H9 (cell line): ENCODE measurements around the gene LGALS8. TPM values are rescaled to one million over a fixed set of nuclear protein-coding genes. Genes with fewer than 3 reads are reported as not detected.

ENCODE experiments used
- DNase-seq: peaks from one replicate; pipeline ENCODE4 v3.0.0-alpha.2; 2017
- H2AFZ ChIP-seq: one replicate; pipeline ENCODE4 v1.6.1; 2013; ENCODE audit warnings: mild to moderate bottlenecking, low read length, control low read depth, moderate library complexity
- H2AK5ac ChIP-seq: 2 replicates; pipeline ENCODE4 v1.6.1; 2013; ENCODE audit warnings: low read length, control low read depth, mixed read lengths; ENCODE audit not compliant: insufficient read length
- H2BK120ac ChIP-seq: one replicate; pipeline ENCODE4 v1.6.1; 2013; ENCODE audit warnings: low read depth, mild to moderate bottlenecking, low read length, control low read depth, inconsistent platforms; ENCODE audit not compliant: poor library complexity, severe bottlenecking
- H2BK12ac ChIP-seq: 2 replicates; pipeline ENCODE4 v1.6.1; 2013; ENCODE audit warnings: low read length, control low read depth, mixed read lengths, low read depth; ENCODE audit not compliant: insufficient read length
- H2BK15ac ChIP-seq: 2 replicates; pipeline ENCODE4 v1.6.1; 2013; ENCODE audit warnings: low read depth, low read length, control low read depth
- H2BK20ac ChIP-seq: one replicate; pipeline ENCODE4 v1.6.1; 2013; ENCODE audit warnings: low read depth, mild to moderate bottlenecking, low read length, control low read depth, inconsistent platforms; ENCODE audit not compliant: poor library complexity, severe bottlenecking
- H2BK5ac ChIP-seq: 2 replicates; pipeline ENCODE4 v1.6.1; 2013; ENCODE audit warnings: low read length, control low read depth, mixed read lengths; ENCODE audit not compliant: insufficient read length
- H3K14ac ChIP-seq: 2 replicates; pipeline ENCODE4 v1.6.1; 2013; ENCODE audit warnings: low read length, control low read depth; ENCODE audit not compliant: insufficient read depth
- H3K18ac ChIP-seq: 2 replicates; pipeline ENCODE4 v1.6.1; 2013; ENCODE audit warnings: low read depth, mild to moderate bottlenecking, mixed read lengths, low read length, control low read depth; ENCODE audit not compliant: insufficient read length
- H3K23ac ChIP-seq: 2 replicates; pipeline ENCODE4 v1.6.1; 2013; ENCODE audit warnings: low read length, control low read depth, mixed read lengths, low read depth; ENCODE audit not compliant: insufficient read length
- H3K23me2 ChIP-seq: 2 replicates; pipeline ENCODE4 v1.6.1; 2013; ENCODE audit warnings: low read depth, mild to moderate bottlenecking, mixed read lengths, low read length, control low read depth; ENCODE audit not compliant: insufficient read length, poor library complexity, severe bottlenecking
- H3K27ac ChIP-seq: 2 replicates; pipeline ENCODE4 v1.5.1; 2013; ENCODE audit warnings: low read length, control low read depth, mixed read lengths, low read depth; ENCODE audit not compliant: insufficient read length
- H3K27me3 ChIP-seq: 2 replicates; pipeline ENCODE4 v1.6.1; 2013; ENCODE audit warnings: low read length, control low read depth, inconsistent platforms; ENCODE audit not compliant: insufficient read depth
- H3K4ac ChIP-seq: 2 replicates; pipeline ENCODE4 v1.6.1; 2013; ENCODE audit warnings: low read depth, mild to moderate bottlenecking, control low read depth, inconsistent platforms, low read length, moderate library complexity
- H3K4me1 ChIP-seq: 2 replicates; pipeline ENCODE4 v1.6.1; 2013; ENCODE audit warnings: low read length, control low read depth, inconsistent platforms; ENCODE audit not compliant: insufficient read depth
- H3K4me2 ChIP-seq: 2 replicates; pipeline ENCODE4 v1.6.1; 2013; ENCODE audit warnings: low read length, control low read depth, mixed read lengths; ENCODE audit not compliant: insufficient read length, insufficient read depth
- H3K56ac ChIP-seq: 2 replicates; pipeline ENCODE4 v1.6.1; 2013; ENCODE audit warnings: low read depth, mild to moderate bottlenecking, mixed read lengths, low read length, control low read depth; ENCODE audit not compliant: insufficient read length
- H3K79me1 ChIP-seq: 2 replicates; pipeline ENCODE4 v1.6.1; 2013; ENCODE audit warnings: low read depth, mild to moderate bottlenecking, moderate library complexity, low read length, control low read depth, inconsistent platforms; ENCODE audit not compliant: insufficient read depth, poor library complexity, severe bottlenecking
- H3K79me2 ChIP-seq: 2 replicates; pipeline ENCODE4 v1.6.1; 2013; ENCODE audit warnings: low read length, control low read depth, inconsistent platforms; ENCODE audit not compliant: insufficient read depth
- H3K9ac ChIP-seq: 2 replicates; pipeline ENCODE4 v1.6.1; 2013; ENCODE audit warnings: low read length, control low read depth, mixed read lengths; ENCODE audit not compliant: insufficient read length; ENCODE audit errors: extremely low read depth
- H3K9me3 ChIP-seq: one replicate; pipeline ENCODE4 v1.6.1; 2013; ENCODE audit warnings: low read depth, low read length, inconsistent platforms; ENCODE audit not compliant: control insufficient read depth
- H3T11ph ChIP-seq: one replicate; pipeline ENCODE4 v1.6.1; 2013; ENCODE audit warnings: mild to moderate bottlenecking, low read length, control low read depth, inconsistent platforms
- H4K20me1 ChIP-seq: one replicate; pipeline ENCODE4 v1.6.1; 2013; ENCODE audit not compliant: control insufficient read depth, insufficient read length, insufficient read depth
- H4K5ac ChIP-seq: 2 replicates; pipeline ENCODE4 v1.6.1; 2013; ENCODE audit warnings: low read depth, mild to moderate bottlenecking, mixed read lengths, low read length, control low read depth; ENCODE audit not compliant: insufficient read length
- H4K8ac ChIP-seq: replicated peaks from 2 replicates; pipeline ENCODE4 v1.6.1; 2013; ENCODE audit warnings: low read length, control low read depth, mixed read lengths, low read depth; ENCODE audit not compliant: insufficient read length
- H4K91ac ChIP-seq: 2 replicates; pipeline ENCODE4 v1.6.1; 2013; ENCODE audit warnings: low read depth, mild to moderate bottlenecking, moderate library complexity, mixed read lengths, low read length, control low read depth; ENCODE audit not compliant: insufficient read length
- H3K27ac Mint-ChIP-seq, 3 experiments: 2 replicates in 2 of 3; 3 replicates in 1 of 3; pipeline ENCODE4 v1.8.0; 2020 to 2021; ENCODE audit warnings: mixed read lengths in 3 of 3, mild to moderate bottlenecking in 1 of 3, moderate library complexity in 1 of 3
- H3K27me3 Mint-ChIP-seq: 2 replicates; pipeline ENCODE4 v1.8.0; 2021; ENCODE audit warnings: low read depth, mild to moderate bottlenecking, moderate library complexity, mixed read lengths
- H3K36me3 Mint-ChIP-seq, 3 experiments: 2 replicates in 2 of 3; 3 replicates in 1 of 3; pipeline ENCODE4 v1.8.0; 2020 to 2021; ENCODE audit warnings: low read depth in 3 of 3, mixed read lengths in 3 of 3; ENCODE audit not compliant: insufficient read depth in 1 of 3
- H3K4me1 Mint-ChIP-seq, 2 experiments: 2 replicates each; pipeline ENCODE4 v1.8.0; 2020; ENCODE audit warnings: mixed read lengths in 2 of 2
- H3K4me3 Mint-ChIP-seq, 2 experiments: 2 replicates in 1 of 2; 3 replicates in 1 of 2; pipeline ENCODE4 v1.8.0; 2020 to 2021; ENCODE audit warnings: mild to moderate bottlenecking in 2 of 2, mixed read lengths in 2 of 2, moderate library complexity in 1 of 2
- H3K9me3 Mint-ChIP-seq, 2 experiments: 2 replicates in 1 of 2; 3 replicates in 1 of 2; pipeline ENCODE4 v1.8.0; 2020; ENCODE audit warnings: mild to moderate bottlenecking in 2 of 2, mixed read lengths in 2 of 2, moderate library complexity in 1 of 2
- WGBS: extraction: QIAGEN DNeasy Blood & Tissue Kit; methylation state at CpG from one replicate; pipeline ENCODE4 v1.1.7; 2013; ENCODE audit warnings: missing lambda C conversion rate, low lambda C conversion rate, mixed read lengths; ENCODE audit not compliant: insufficient read length; ENCODE audit errors: extremely low coverage; 5-methylcytosine and 5-hydroxymethylcytosine counted together
- total RNA-seq: library from RNA; stranded (reverse); gene quantifications from 2 replicates; pipeline ENCODE4 v1.2.1, GENCODE V29; 2021
- TF ChIP-seq, protein P1 (sequence below): fragments of 200-600 bp; sonication (generic); conservative IDR thresholded peaks from 3 replicates; pipeline ENCODE4 v1.8.0; 2021; ENCODE audit warnings: antibody characterized with exemption, mild to moderate bottlenecking

LGALS8 gene
- total RNA-seq, 1 experiment from 2014 or later: 14.2 TPM

DNA sequence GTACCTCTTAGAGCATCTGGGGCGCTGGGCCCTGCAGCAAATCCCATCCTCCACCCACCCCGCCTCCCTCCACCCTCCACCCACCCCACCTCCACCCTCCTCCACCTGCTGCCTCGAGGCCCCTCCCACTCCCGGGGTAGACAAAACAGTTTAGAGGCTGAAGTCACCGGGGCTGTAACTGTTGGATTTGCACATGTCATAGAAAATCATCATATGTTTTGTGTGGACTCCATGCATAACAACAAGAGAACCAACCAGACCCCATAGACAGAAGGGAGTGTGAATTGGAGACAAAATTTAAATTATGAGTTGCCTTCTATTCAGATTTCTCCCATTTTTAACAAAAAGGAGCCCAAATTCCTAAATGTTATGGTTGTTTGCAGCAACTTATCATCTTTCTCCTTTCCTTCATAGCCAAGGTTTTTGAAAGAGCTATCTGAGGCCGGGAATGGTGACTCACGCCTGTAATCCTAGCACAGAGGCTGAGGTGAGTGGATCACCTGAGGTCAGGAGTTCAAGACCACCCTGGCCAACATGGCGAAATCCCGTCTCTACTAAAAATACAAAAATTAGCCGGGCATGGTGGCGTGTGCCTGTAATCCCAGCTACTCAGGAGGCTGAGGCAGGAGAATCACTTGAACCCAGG is 28.2 kb upstream of the LGALS8 start:
- no peaks in the 10 kb centered on the region; the same call in 1 of the 2 replicates for H3K27me3 Mint-ChIP-seq
- H2BK5ac ChIP-seq: no peak overlapping the region
- no peak overlapping the region for H3K23ac ChIP-seq
- H3K18ac ChIP-seq: no peak overlapping the region
- TF ChIP-seq, protein P1, sequence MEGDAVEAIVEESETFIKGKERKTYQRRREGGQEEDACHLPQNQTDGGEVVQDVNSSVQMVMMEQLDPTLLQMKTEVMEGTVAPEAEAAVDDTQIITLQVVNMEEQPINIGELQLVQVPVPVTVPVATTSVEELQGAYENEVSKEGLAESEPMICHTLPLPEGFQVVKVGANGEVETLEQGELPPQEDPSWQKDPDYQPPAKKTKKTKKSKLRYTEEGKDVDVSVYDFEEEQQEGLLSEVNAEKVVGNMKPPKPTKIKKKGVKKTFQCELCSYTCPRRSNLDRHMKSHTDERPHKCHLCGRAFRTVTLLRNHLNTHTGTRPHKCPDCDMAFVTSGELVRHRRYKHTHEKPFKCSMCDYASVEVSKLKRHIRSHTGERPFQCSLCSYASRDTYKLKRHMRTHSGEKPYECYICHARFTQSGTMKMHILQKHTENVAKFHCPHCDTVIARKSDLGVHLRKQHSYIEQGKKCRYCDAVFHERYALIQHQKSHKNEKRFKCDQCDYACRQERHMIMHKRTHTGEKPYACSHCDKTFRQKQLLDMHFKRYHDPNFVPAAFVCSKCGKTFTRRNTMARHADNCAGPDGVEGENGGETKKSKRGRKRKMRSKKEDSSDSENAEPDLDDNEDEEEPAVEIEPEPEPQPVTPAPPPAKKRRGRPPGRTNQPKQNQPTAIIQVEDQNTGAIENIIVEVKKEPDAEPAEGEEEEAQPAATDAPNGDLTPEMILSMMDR: no peak
- no peak overlapping the region for H2AK5ac ChIP-seq
- no peak overlapping the region for H3K27ac Mint-ChIP-seq
- no peak overlapping the region for H3T11ph ChIP-seq
- no peak overlapping the region for H3K9ac ChIP-seq
- no peak overlapping the region for H3K4me3 Mint-ChIP-seq
- H4K8ac ChIP-seq: no peak overlapping the region
- H3K9me3 ChIP-seq: no peaks in the 10 kb centered on the region
- H3K4me2 ChIP-seq: no peak overlapping the region
- H3K27me3 ChIP-seq: no peaks in the 10 kb centered on the region
- no peak overlapping the region for H4K91ac ChIP-seq
- H3K23me2 ChIP-seq: no peaks in the 10 kb centered on the region
- no peaks in the 10 kb centered on the region for H3K79me1 ChIP-seq
- no peaks in the 10 kb centered on the region for H3K36me3 Mint-ChIP-seq
- no peak overlapping the region for H2BK120ac ChIP-seq
- H2BK12ac ChIP-seq: no peak overlapping the region
- H4K5ac ChIP-seq: no peak overlapping the region
- H2BK15ac ChIP-seq: no peak overlapping the region
- H3K79me2 ChIP-seq: no peaks in the 10 kb centered on the region
- no peaks in the 10 kb centered on the region for H3K9me3 Mint-ChIP-seq
- no peak overlapping the region for H3K56ac ChIP-seq
- no peak overlapping the region for H3K14ac ChIP-seq
- peak; percentile 59 for DNase-seq
- no CpG with 5 or more reads among the region's 11 CpGs for WGBS
- no peak overlapping the region for H3K27ac ChIP-seq
- no peak overlapping the region for H3K4ac ChIP-seq
- H3K4me1 Mint-ChIP-seq: peaks cover 13 to 19% of the 10 kb centered on the region in 2 experiments
- H3K4me1 ChIP-seq: peaks cover 2% of the 10 kb centered on the region; the same call in 1 of the 2 replicates
- H2AFZ ChIP-seq: no peak overlapping the region
- H2BK20ac ChIP-seq: no peak overlapping the region
- no peaks in the 10 kb centered on the region for H4K20me1 ChIP-seq
